Liver (tissue), 3 donors: ENCODE data around the gene FRMD6.

Experiments used
- ATF3 ChIP-seq: IDR thresholded peaks from 2 replicates; pipeline ENCODE4 v1.6.1; 2016; ENCODE audit warnings: antibody characterized with exemption
- CTCF ChIP-seq: fragments of 150-350 bp; IDR thresholded peaks from 2 replicates; pipeline ENCODE4 v1.5.1; 2017; ENCODE audit warnings: improper control_type of control experiment, low read depth, low read length; ENCODE audit not compliant: missing input control
- FOXA1 ChIP-seq: IDR thresholded peaks from 2 replicates; pipeline ENCODE4 v1.6.1; 2016; ENCODE audit warnings: antibody characterized with exemption
- FOXA2 ChIP-seq: IDR thresholded peaks from 2 replicates; pipeline ENCODE4 v1.6.1; 2016; ENCODE audit warnings: antibody characterized with exemption
- GABPA ChIP-seq, 2 donors: IDR thresholded peaks in 1 of 2; conservative IDR thresholded peaks in 1 of 2; 2 replicates each; pipeline ENCODE4 v1.6.1; 2016; ENCODE audit warnings: antibody characterized with exemption in 2 of 2, mild to moderate bottlenecking in 1 of 2, moderate library complexity in 1 of 2
- HNF4A ChIP-seq, 2 donors: conservative IDR thresholded peaks; 2 replicates each; pipeline ENCODE4 v1.6.1; 2016; ENCODE audit warnings: antibody characterized with exemption in 2 of 2, mild to moderate bottlenecking in 2 of 2
- MAX ChIP-seq: IDR thresholded peaks from 2 replicates; pipeline ENCODE4 v1.6.1; 2016; ENCODE audit warnings: antibody characterized with exemption
- RAD21 ChIP-seq, 2 donors: IDR thresholded peaks; 2 replicates each; pipeline ENCODE4 v1.6.1; 2016; ENCODE audit warnings: antibody characterized with exemption in 2 of 2, mild to moderate bottlenecking in 2 of 2
- REST ChIP-seq: IDR thresholded peaks from 2 replicates; pipeline ENCODE4 v1.6.1; 2016; ENCODE audit warnings: antibody characterized with exemption, mild to moderate bottlenecking
- TAF1 ChIP-seq: conservative IDR thresholded peaks from 2 replicates; pipeline ENCODE4 v1.6.1; 2016; ENCODE audit warnings: antibody characterized with exemption, mild to moderate bottlenecking
- YY1 ChIP-seq: IDR thresholded peaks from 2 replicates; pipeline ENCODE4 v1.6.1; 2016; ENCODE audit warnings: antibody characterized with exemption, mild to moderate bottlenecking
- ZBTB33 ChIP-seq: IDR thresholded peaks from 2 replicates; pipeline ENCODE4 v1.6.1; 2016; ENCODE audit warnings: antibody characterized with exemption
- donor health status: healthy.
- donor health status: healthy.

- TF ChIP-seq CTCF: no peak
- no peak for TF ChIP-seq YY1
- TF ChIP-seq GABPA (IDR thresholded peaks at IDR 0.05 in 1 of 2, conservative IDR thresholded peaks at IDR 0.05 in 1 of 2): no peak
- TF ChIP-seq RAD21 (IDR thresholded peaks at IDR 0.05): no peak
- no peak for TF ChIP-seq FOXA1
- TF ChIP-seq FOXA2: no peak
- TF ChIP-seq TAF1: no peak
- no peak for TF ChIP-seq MAX
- no peak for TF ChIP-seq REST
- TF ChIP-seq HNF4A (conservative IDR thresholded peaks at IDR 0.05): no peak
- TF ChIP-seq ZBTB33: no peak
- TF ChIP-seq ATF3: no peak
These were observed 52.1 kb downstream of the FRMD6 start for GRCh38 chr14:51703787-51704186.
